AG04450 (cell line): ENCODE data around the gene HAX1. TPM values are rescaled to one million over a fixed set of nuclear protein-coding genes. Genes with fewer than 3 reads are reported as not detected.

Experiments used
- CTCF ChIA-PET: fragments of 300-600, 350-600 bp; formaldehyde crosslinking; extraction: SDS; loops from one replicate; lab custom pipeline; 2022; ENCODE audit warnings: antibody characterized with exemption, inconsistent platforms; lab: Charles Lee
- POLR2A ChIA-PET: fragments of 350-600 bp; formaldehyde crosslinking; extraction: SDS; loops from one replicate; lab custom pipeline; 2021; ENCODE audit warnings: antibody characterized with exemption, inconsistent platforms; lab: Yijun Ruan, JAX
- DNase-seq: peaks from one replicate; pipeline ENCODE4 v3.0.0-alpha.2; 2011; ENCODE audit warnings: low read depth, low spot score
- H3K27ac ChIP-seq: one replicate; pipeline ENCODE4 v1.5.1; 2012; ENCODE audit warnings: low read depth, low read length, control low read depth
- H3K27me3 ChIP-seq: one replicate; pipeline ENCODE4 v1.6.0; 2012; ENCODE audit warnings: low read length; ENCODE audit not compliant: control insufficient read depth, insufficient read depth
- H3K4me3 ChIP-seq: 2 replicates; pipeline ENCODE4 v1.5.1; 2011; ENCODE audit warnings: mild to moderate bottlenecking, low read depth, low read length, control low read depth
- H3K9me3 ChIP-seq: 2 replicates; pipeline ENCODE4 v1.5.1; 2012; ENCODE audit warnings: low read length; ENCODE audit not compliant: control insufficient read depth, insufficient read depth
- polyA plus RNA-seq: library from polyadenylated mRNA; depleted of rRNA; stranded (reverse); fragments of >200 nt; gene quantifications from 2 replicates; pipeline ENCODE4 v1.2.3, GENCODE V29; 2011
- TF ChIP-seq, protein P1 (sequence below): IDR thresholded peaks from 2 replicates; pipeline ENCODE4 v1.5.1; 2011; ENCODE audit warnings: low read depth, low read length, control low read depth, inconsistent platforms

Gene HAX1
- polyA plus RNA-seq, 1 experiment, result 131 TPM

- CTCF ChIA-PET, result interaction anchor here (1.0 to 1.6 kb wide), 3 partner anchors 8 to 283 kb away, joined by 3 to 10 read pairs (median 5); partner anchors contain the start of gene HAX1
Observed at GRCh38 chr1:154263465-154264332, 8.7 kb upstream of the HAX1 start.

GRCh38 chr1:154264454-154264853 lies 8.0 kb upstream of the HAX1 start:
- Histone ChIP-seq H3K27ac (no peak overlapping the region), H3K9me3 (no peaks in the 10 kb centered on the region), H3K27me3 (no peaks in the 10 kb centered on the region), H3K4me3 (no peak overlapping the region)
- TF ChIP-seq, protein P1, sequence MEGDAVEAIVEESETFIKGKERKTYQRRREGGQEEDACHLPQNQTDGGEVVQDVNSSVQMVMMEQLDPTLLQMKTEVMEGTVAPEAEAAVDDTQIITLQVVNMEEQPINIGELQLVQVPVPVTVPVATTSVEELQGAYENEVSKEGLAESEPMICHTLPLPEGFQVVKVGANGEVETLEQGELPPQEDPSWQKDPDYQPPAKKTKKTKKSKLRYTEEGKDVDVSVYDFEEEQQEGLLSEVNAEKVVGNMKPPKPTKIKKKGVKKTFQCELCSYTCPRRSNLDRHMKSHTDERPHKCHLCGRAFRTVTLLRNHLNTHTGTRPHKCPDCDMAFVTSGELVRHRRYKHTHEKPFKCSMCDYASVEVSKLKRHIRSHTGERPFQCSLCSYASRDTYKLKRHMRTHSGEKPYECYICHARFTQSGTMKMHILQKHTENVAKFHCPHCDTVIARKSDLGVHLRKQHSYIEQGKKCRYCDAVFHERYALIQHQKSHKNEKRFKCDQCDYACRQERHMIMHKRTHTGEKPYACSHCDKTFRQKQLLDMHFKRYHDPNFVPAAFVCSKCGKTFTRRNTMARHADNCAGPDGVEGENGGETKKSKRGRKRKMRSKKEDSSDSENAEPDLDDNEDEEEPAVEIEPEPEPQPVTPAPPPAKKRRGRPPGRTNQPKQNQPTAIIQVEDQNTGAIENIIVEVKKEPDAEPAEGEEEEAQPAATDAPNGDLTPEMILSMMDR, result no peak
- POLR2A ChIA-PET, result interaction anchor here (0.6 kb wide), 1 partner anchor 341 kb away, joined by 3 read pairs; no protein-coding TSS in a partner anchor
- DNase-seq, result no peak
- CTCF ChIA-PET, result interaction anchor here (1.2 to 1.6 kb wide), 2 partner anchors 7 to 71 kb away, joined by 5 to 10 read pairs; partner anchors contain the start of gene HAX1

More at GRCh38 chr1:154263465-154264332, 8.7 kb upstream of the HAX1 start:
- Histone ChIP-seq H3K27me3 (no peaks in the 10 kb centered on the region), H3K4me3 (no peak overlapping the region), H3K9me3 (no peaks in the 10 kb centered on the region), H3K27ac (peak overlapping the region; percentile 39)
- TF ChIP-seq, protein P1, result no peak
- no peak for DNase-seq
- POLR2A ChIA-PET, result no interaction called here

- Histone ChIP-seq H3K27me3 (no peaks in the 10 kb centered on the region), H3K9me3 (no peaks in the 10 kb centered on the region), H3K4me3 (no peak overlapping the region), H3K27ac (no peak overlapping the region)
- TF ChIP-seq, protein P1, result no peak
- ChIA-PET POLR2A (no interaction called here), CTCF (interaction anchor here (0.7 to 1.1 kb wide), 2 partner anchors 66 to 69 kb away, joined by 4 read pairs; no protein-coding TSS in a partner anchor)
- no peak for DNase-seq
Observed at GRCh38 chr1:154265586-154265985, 6.8 kb upstream of the HAX1 start.

- ChIA-PET POLR2A (interaction anchor here (0.7 to 1.4 kb wide), 2 partner anchors 50 to 57 kb away, joined by 4 to 15 read pairs; partner anchors contain the start of gene UBAP2L), CTCF (interaction anchor here (1.1 to 1.6 kb wide), 6 partner anchors 10 to 90 kb away, joined by 3 to 25 read pairs (median 3); no protein-coding TSS in a partner anchor)
- no peak overlapping the region for H3K27ac ChIP-seq
- no peak for DNase-seq
- TF ChIP-seq, protein P1, result no peak
- no peaks in the 10 kb centered on the region for H3K27me3 ChIP-seq
- H3K4me3 ChIP-seq, result no peak overlapping the region
- H3K9me3 ChIP-seq, result no peaks in the 10 kb centered on the region
Observed at GRCh38 chr1:154270833-154271232, 1.6 kb upstream of the HAX1 start.
